Mesenteric fat pad (tissue), 1 donor: Measurements from ENCODE around the gene ARHGEF10L. TPM values are rescaled to one million over a fixed set of nuclear protein-coding genes. Genes with fewer than 3 reads are reported as not detected.

Experiments used
- DNase-seq: peaks from one replicate; pipeline ENCODE4 v3.0.0-alpha.2; 2020; ENCODE audit warnings: low spot score
- total RNA-seq: library from RNA; stranded (reverse); fragmentation: NEBNext Ultra II Directional; extraction: Animal tissue kit (Norgen Biotek cat#: 25700); gene quantifications from one replicate; pipeline ENCODE4 v1.2.1, GENCODE V29; 2021
- donor health status: DM: yes; HTN: yes; CAD: no.

ARHGEF10L gene
- total RNA-seq, 1 donor from 2014 or later, result 37.0 TPM

GRCh38 chr1:17546946-17547670 is 7.6 kb downstream of the ARHGEF10L start:
- DNase-seq, result no peak

- no peak for DNase-seq
Observed at GRCh38 chr1:17549384-17549783, 9.9 kb downstream of the ARHGEF10L start.

- no peak for DNase-seq
Observed at GRCh38 chr1:17550729-17551584, 11.5 kb downstream of the ARHGEF10L start.

- DNase-seq, result no peak
Observed at GRCh38 chr1:17551755-17552234, 12.3 kb downstream of the ARHGEF10L start.

GRCh38 chr1:17553975-17554700 is 14.6 kb downstream of the ARHGEF10L start:
- no peak for DNase-seq

- DNase-seq, result no peak
Observed at GRCh38 chr1:17554954-17555353, 15.5 kb downstream of the ARHGEF10L start.

GRCh38 chr1:17557986-17558385 is 18.5 kb downstream of the ARHGEF10L start:
- DNase-seq, result no peak

GRCh38 chr1:17558541-17558940 is 19.0 kb downstream of the ARHGEF10L start:
- no peak for DNase-seq

GRCh38 chr1:17558954-17559614 is 19.6 kb downstream of the ARHGEF10L start:
- no peak for DNase-seq

GRCh38 chr1:17559615-17560419 is 20.3 kb downstream of the ARHGEF10L start:
- DNase-seq, result no peak

GRCh38 chr1:17561247-17561548 is 21.7 kb downstream of the ARHGEF10L start:
- no peak for DNase-seq

GRCh38 chr1:17561561-17561985 is 22.1 kb downstream of the ARHGEF10L start:
- DNase-seq, result no peak

GRCh38 chr1:17562375-17562774 is 22.9 kb downstream of the ARHGEF10L start:
- DNase-seq, result no peak

- DNase-seq, result no peak
Observed at GRCh38 chr1:17563494-17564281, 24.2 kb downstream of the ARHGEF10L start.

GRCh38 chr1:17564458-17565393 is 25.2 kb downstream of the ARHGEF10L start:
- DNase-seq, result no peak

GRCh38 chr1:17565461-17566252 is 26.2 kb downstream of the ARHGEF10L start:
- DNase-seq, result no peak

- DNase-seq, result no peak
Observed at GRCh38 chr1:17566417-17566816, 26.9 kb downstream of the ARHGEF10L start.

- DNase-seq, result no peak
Observed at GRCh38 chr1:17566892-17567291, 27.4 kb downstream of the ARHGEF10L start.
